Measurements from ENCODE around the gene ITGB3. TPM values are rescaled to one million over a fixed set of nuclear protein-coding genes. Genes with fewer than 3 reads are reported as not detected.
"Not testable (repeated sequence)": the region's sequence is repeated elsewhere in the genome, so short reads cannot be mapped to it uniquely, and the experiment has no call there.

Gene ITGB3
- total and polyA plus RNA-seq, 2 of the 8 experiments (the other 6 are each of a cell fraction or from before 2014, with no cell fraction given): 0.08 to 0.09 TPM

DNA sequence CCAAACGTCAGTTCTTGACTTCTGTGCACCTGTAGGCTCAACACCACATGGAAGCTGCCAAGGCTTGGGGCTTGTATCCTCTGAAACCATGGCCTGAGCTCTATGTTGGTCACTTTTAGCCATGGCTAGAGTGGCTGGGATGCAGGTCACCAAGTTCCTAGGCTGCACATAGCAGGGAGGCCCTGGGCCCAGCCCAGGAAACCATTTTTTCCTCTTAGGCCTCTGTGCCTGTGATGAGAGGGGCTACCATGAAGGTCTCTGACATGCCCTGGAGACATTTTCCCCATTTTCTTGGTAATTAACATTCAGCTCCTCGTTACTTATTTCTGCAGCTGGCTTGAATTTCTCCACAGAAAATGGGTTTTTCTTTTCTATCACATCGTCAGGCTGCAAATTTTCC is 15.3 kb downstream of the ITGB3 start:
- DNase-seq (ENCODE audit: low read depth in 1 of 2, low spot score in 2 of 2); H2BK12ac ChIP-seq (ENCODE audit: low read depth, low read length); H4K5ac ChIP-seq (ENCODE audit: insufficient read length, low read depth, low read length); H4K20me1 ChIP-seq (replicated peaks in 1 of 2; ENCODE audit: control insufficient read depth in 1 of 2, insufficient read depth in 2 of 2, low read length in 2 of 2); H2BK15ac ChIP-seq (ENCODE audit: low read length); H4K8ac ChIP-seq (ENCODE audit: extremely low read depth, insufficient read depth, low read length); H3K4me2 ChIP-seq (ENCODE audit: insufficient read depth in 1 of 2, low read depth in 2 of 2, low read length in 2 of 2); H3K79me1 ChIP-seq (ENCODE audit: low read depth, low read length); H3K27me3 ChIP-seq (replicated peaks in 1 of 4; ENCODE audit: control insufficient read depth in 3 of 4, extremely low read depth in 1 of 4, insufficient read depth in 3 of 4, low read length in 3 of 4); H2BK120ac ChIP-seq (replicated peaks; ENCODE audit: low read depth, low read length); H2AK5ac ChIP-seq (ENCODE audit: low read depth, low read length); H3K4me1 ChIP-seq (replicated peaks in 1 of 4; ENCODE audit: control insufficient read depth in 3 of 4, insufficient read depth in 4 of 4, low read length in 3 of 4); H3K23ac ChIP-seq (ENCODE audit: insufficient read length); POLR2A ChIA-PET (ENCODE audit: partially characterized antibody); H2AFZ ChIP-seq (ENCODE audit: low read length); H2BK5ac ChIP-seq (ENCODE audit: low read depth, low read length); H3K79me2 ChIP-seq (ENCODE audit: control insufficient read depth in 1 of 2, insufficient read depth in 2 of 2, low read length in 2 of 2); H3K4me3 ChIP-seq (ENCODE audit: extremely low read depth in 1 of 4, insufficient read depth in 2 of 4, low read depth in 3 of 4, low read length in 4 of 4); H2BK20ac ChIP-seq (ENCODE audit: low read length); H3K36me3 ChIP-seq (ENCODE audit: control insufficient read depth in 2 of 4, insufficient read depth in 4 of 4, low read length in 3 of 4); H3K14ac ChIP-seq (ENCODE audit: insufficient read length); H3K4ac ChIP-seq (replicated peaks; ENCODE audit: insufficient read length, low read depth, low read length); H4K91ac ChIP-seq (replicated peaks; ENCODE audit: insufficient read length, low read length); H3K18ac ChIP-seq (ENCODE audit: extremely low read depth, low read length); H3K9me3 ChIP-seq (ENCODE audit: insufficient read depth in 2 of 2, low read depth in 1 of 2, low read length in 1 of 2); H3K9ac ChIP-seq (replicated peaks in 1 of 4; ENCODE audit: extremely low read depth in 1 of 4, low read depth in 3 of 4, low read length in 3 of 4); H3K27ac ChIP-seq (ENCODE audit: low read depth, low read length); FAIRE-seq; H3K56ac ChIP-seq (replicated peaks; ENCODE audit: insufficient read length, low read depth, low read length); H3K23me2 ChIP-seq (ENCODE audit: low read depth, low read length): not testable (repeated sequence)
- WGBS, 2 experiments (ENCODE audit: extremely low coverage in 1 of 2, insufficient coverage in 1 of 2, insufficient read length in 1 of 2, insufficient replicate concordance in 2 of 2, low coverage in 1 of 2, low lambda C conversion rate in 2 of 2, missing lambda C conversion rate in 1 of 2): 91% methylated on average over 3 of the region's 3 CpGs; no CpG with 5 or more reads in 1 of the 2 experiments
- CTCF ChIA-PET (ENCODE audit: partially characterized antibody): interaction anchor here (1.6 to 1.7 kb wide), 2 partner anchors 12 to 28 kb away, joined by 3 read pairs; no protein-coding TSS in a partner anchor

DNA sequence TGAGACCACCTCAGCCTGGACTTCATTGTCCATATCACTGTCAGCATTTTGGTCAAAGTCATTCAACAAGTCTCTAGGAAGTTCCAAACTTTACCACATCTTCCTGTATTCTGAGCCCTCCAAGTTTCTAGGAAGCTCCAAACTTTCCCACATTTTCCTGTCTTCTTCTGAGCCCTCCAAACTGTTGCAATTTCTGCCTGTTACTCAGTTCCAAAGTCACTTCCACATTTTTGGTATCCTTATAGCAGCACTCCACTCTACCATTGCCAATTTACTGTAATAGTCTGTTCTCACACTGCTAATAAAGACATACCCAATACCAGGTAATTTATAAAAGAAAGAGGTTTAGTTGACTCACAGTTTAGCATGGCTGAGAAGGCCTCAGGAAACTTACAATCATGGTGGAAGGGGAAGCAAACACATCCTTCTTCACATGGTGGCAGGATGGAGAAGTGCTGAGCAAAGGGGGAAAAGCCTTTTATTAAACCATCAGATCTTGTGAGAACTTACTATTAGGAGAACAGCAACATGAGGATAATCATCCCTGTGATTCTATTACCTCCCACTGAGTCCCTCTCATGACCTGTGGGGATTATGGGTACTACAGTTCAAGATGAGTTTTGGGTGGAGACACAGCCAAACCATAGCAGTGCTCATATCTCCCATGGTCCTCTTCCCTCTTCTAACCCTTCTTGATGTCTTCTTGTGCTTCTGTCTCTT is 16.1 kb downstream of the ITGB3 start:
- H3K56ac ChIP-seq (replicated peaks; ENCODE audit: insufficient read length, low read depth, low read length); H4K20me1 ChIP-seq (replicated peaks in 1 of 2; ENCODE audit: control insufficient read depth in 1 of 2, insufficient read depth in 2 of 2, low read length in 2 of 2); H3K27ac ChIP-seq (ENCODE audit: low read depth, low read length); H2BK15ac ChIP-seq (ENCODE audit: low read length); H3K9ac ChIP-seq (replicated peaks in 1 of 4; ENCODE audit: extremely low read depth in 1 of 4, low read depth in 3 of 4, low read length in 3 of 4); H3K18ac ChIP-seq (ENCODE audit: extremely low read depth, low read length); H3K27me3 ChIP-seq (replicated peaks in 1 of 4; ENCODE audit: control insufficient read depth in 3 of 4, extremely low read depth in 1 of 4, insufficient read depth in 3 of 4, low read length in 3 of 4); H3K14ac ChIP-seq (ENCODE audit: insufficient read length); H3K4me1 ChIP-seq (replicated peaks in 1 of 4; ENCODE audit: control insufficient read depth in 3 of 4, insufficient read depth in 4 of 4, low read length in 3 of 4); H3K4ac ChIP-seq (replicated peaks; ENCODE audit: insufficient read length, low read depth, low read length); H3K79me1 ChIP-seq (ENCODE audit: low read depth, low read length); DNase-seq (ENCODE audit: low read depth in 1 of 2, low spot score in 2 of 2); H4K5ac ChIP-seq (ENCODE audit: insufficient read length, low read depth, low read length); H3K79me2 ChIP-seq (ENCODE audit: control insufficient read depth in 1 of 2, insufficient read depth in 2 of 2, low read length in 2 of 2); H3K23ac ChIP-seq (ENCODE audit: insufficient read length); H3K9me3 ChIP-seq (ENCODE audit: insufficient read depth in 2 of 2, low read depth in 1 of 2, low read length in 1 of 2); H3K4me3 ChIP-seq (ENCODE audit: extremely low read depth in 1 of 4, insufficient read depth in 2 of 4, low read depth in 3 of 4, low read length in 4 of 4); H2BK120ac ChIP-seq (replicated peaks; ENCODE audit: low read depth, low read length); H2BK20ac ChIP-seq (ENCODE audit: low read length); H4K8ac ChIP-seq (ENCODE audit: extremely low read depth, insufficient read depth, low read length); POLR2A ChIA-PET (ENCODE audit: partially characterized antibody); FAIRE-seq; H2AK5ac ChIP-seq (ENCODE audit: low read depth, low read length); H3K4me2 ChIP-seq (ENCODE audit: insufficient read depth in 1 of 2, low read depth in 2 of 2, low read length in 2 of 2); H4K91ac ChIP-seq (replicated peaks; ENCODE audit: insufficient read length, low read length); H3K36me3 ChIP-seq (ENCODE audit: control insufficient read depth in 2 of 4, insufficient read depth in 4 of 4, low read length in 3 of 4); H2AFZ ChIP-seq (ENCODE audit: low read length); H3K23me2 ChIP-seq (ENCODE audit: low read depth, low read length); H2BK12ac ChIP-seq (ENCODE audit: low read depth, low read length); H2BK5ac ChIP-seq (ENCODE audit: low read depth, low read length): not testable (repeated sequence)
- CTCF ChIA-PET (ENCODE audit: partially characterized antibody): interaction anchor here (1.6 kb wide), 1 partner anchor 27 kb away, joined by 3 read pairs; no protein-coding TSS in a partner anchor
